H9 (cell line): ENCODE results near the gene KIF18A. TPM values are rescaled to one million over a fixed set of nuclear protein-coding genes. Genes with fewer than 3 reads are reported as not detected.

Experiments
- DNase-seq: peaks from one replicate; pipeline ENCODE4 v3.0.0-alpha.2; 2017
- H2AFZ ChIP-seq: one replicate; pipeline ENCODE4 v1.6.1; 2013; ENCODE audit warnings: mild to moderate bottlenecking, low read length, control low read depth, moderate library complexity
- H2AK5ac ChIP-seq: 2 replicates; pipeline ENCODE4 v1.6.1; 2013; ENCODE audit warnings: low read length, control low read depth, mixed read lengths; ENCODE audit not compliant: insufficient read length
- H2BK120ac ChIP-seq: one replicate; pipeline ENCODE4 v1.6.1; 2013; ENCODE audit warnings: low read depth, mild to moderate bottlenecking, low read length, control low read depth, inconsistent platforms; ENCODE audit not compliant: poor library complexity, severe bottlenecking
- H2BK12ac ChIP-seq: 2 replicates; pipeline ENCODE4 v1.6.1; 2013; ENCODE audit warnings: low read length, control low read depth, mixed read lengths, low read depth; ENCODE audit not compliant: insufficient read length
- H2BK15ac ChIP-seq: 2 replicates; pipeline ENCODE4 v1.6.1; 2013; ENCODE audit warnings: low read depth, low read length, control low read depth
- H2BK20ac ChIP-seq: one replicate; pipeline ENCODE4 v1.6.1; 2013; ENCODE audit warnings: low read depth, mild to moderate bottlenecking, low read length, control low read depth, inconsistent platforms; ENCODE audit not compliant: poor library complexity, severe bottlenecking
- H2BK5ac ChIP-seq: 2 replicates; pipeline ENCODE4 v1.6.1; 2013; ENCODE audit warnings: low read length, control low read depth, mixed read lengths; ENCODE audit not compliant: insufficient read length
- H3K14ac ChIP-seq: 2 replicates; pipeline ENCODE4 v1.6.1; 2013; ENCODE audit warnings: low read length, control low read depth; ENCODE audit not compliant: insufficient read depth
- H3K18ac ChIP-seq: 2 replicates; pipeline ENCODE4 v1.6.1; 2013; ENCODE audit warnings: low read depth, mild to moderate bottlenecking, mixed read lengths, low read length, control low read depth; ENCODE audit not compliant: insufficient read length
- H3K23ac ChIP-seq: 2 replicates; pipeline ENCODE4 v1.6.1; 2013; ENCODE audit warnings: low read length, control low read depth, mixed read lengths, low read depth; ENCODE audit not compliant: insufficient read length
- H3K23me2 ChIP-seq: 2 replicates; pipeline ENCODE4 v1.6.1; 2013; ENCODE audit warnings: low read depth, mild to moderate bottlenecking, mixed read lengths, low read length, control low read depth; ENCODE audit not compliant: insufficient read length, poor library complexity, severe bottlenecking
- H3K27ac ChIP-seq: 2 replicates; pipeline ENCODE4 v1.5.1; 2013; ENCODE audit warnings: low read length, control low read depth, mixed read lengths, low read depth; ENCODE audit not compliant: insufficient read length
- H3K27me3 ChIP-seq: 2 replicates; pipeline ENCODE4 v1.6.1; 2013; ENCODE audit warnings: low read length, control low read depth, inconsistent platforms; ENCODE audit not compliant: insufficient read depth
- H3K4ac ChIP-seq: 2 replicates; pipeline ENCODE4 v1.6.1; 2013; ENCODE audit warnings: low read depth, mild to moderate bottlenecking, control low read depth, inconsistent platforms, low read length, moderate library complexity
- H3K4me1 ChIP-seq: 2 replicates; pipeline ENCODE4 v1.6.1; 2013; ENCODE audit warnings: low read length, control low read depth, inconsistent platforms; ENCODE audit not compliant: insufficient read depth
- H3K4me2 ChIP-seq: 2 replicates; pipeline ENCODE4 v1.6.1; 2013; ENCODE audit warnings: low read length, control low read depth, mixed read lengths; ENCODE audit not compliant: insufficient read length, insufficient read depth
- H3K56ac ChIP-seq: 2 replicates; pipeline ENCODE4 v1.6.1; 2013; ENCODE audit warnings: low read depth, mild to moderate bottlenecking, mixed read lengths, low read length, control low read depth; ENCODE audit not compliant: insufficient read length
- H3K79me1 ChIP-seq: 2 replicates; pipeline ENCODE4 v1.6.1; 2013; ENCODE audit warnings: low read depth, mild to moderate bottlenecking, moderate library complexity, low read length, control low read depth, inconsistent platforms; ENCODE audit not compliant: insufficient read depth, poor library complexity, severe bottlenecking
- H3K79me2 ChIP-seq: 2 replicates; pipeline ENCODE4 v1.6.1; 2013; ENCODE audit warnings: low read length, control low read depth, inconsistent platforms; ENCODE audit not compliant: insufficient read depth
- H3K9ac ChIP-seq: 2 replicates; pipeline ENCODE4 v1.6.1; 2013; ENCODE audit warnings: low read length, control low read depth, mixed read lengths; ENCODE audit not compliant: insufficient read length; ENCODE audit errors: extremely low read depth
- H3K9me3 ChIP-seq: one replicate; pipeline ENCODE4 v1.6.1; 2013; ENCODE audit warnings: low read depth, low read length, inconsistent platforms; ENCODE audit not compliant: control insufficient read depth
- H3T11ph ChIP-seq: one replicate; pipeline ENCODE4 v1.6.1; 2013; ENCODE audit warnings: mild to moderate bottlenecking, low read length, control low read depth, inconsistent platforms
- H4K20me1 ChIP-seq: one replicate; pipeline ENCODE4 v1.6.1; 2013; ENCODE audit not compliant: control insufficient read depth, insufficient read length, insufficient read depth
- H4K5ac ChIP-seq: 2 replicates; pipeline ENCODE4 v1.6.1; 2013; ENCODE audit warnings: low read depth, mild to moderate bottlenecking, mixed read lengths, low read length, control low read depth; ENCODE audit not compliant: insufficient read length
- H4K8ac ChIP-seq: replicated peaks from 2 replicates; pipeline ENCODE4 v1.6.1; 2013; ENCODE audit warnings: low read length, control low read depth, mixed read lengths, low read depth; ENCODE audit not compliant: insufficient read length
- H4K91ac ChIP-seq: 2 replicates; pipeline ENCODE4 v1.6.1; 2013; ENCODE audit warnings: low read depth, mild to moderate bottlenecking, moderate library complexity, mixed read lengths, low read length, control low read depth; ENCODE audit not compliant: insufficient read length
- H3K27ac Mint-ChIP-seq, 3 experiments: 2 replicates in 2 of 3; 3 replicates in 1 of 3; pipeline ENCODE4 v1.8.0; 2020 to 2021; ENCODE audit warnings: mixed read lengths in 3 of 3, mild to moderate bottlenecking in 1 of 3, moderate library complexity in 1 of 3
- H3K27me3 Mint-ChIP-seq: 2 replicates; pipeline ENCODE4 v1.8.0; 2021; ENCODE audit warnings: low read depth, mild to moderate bottlenecking, moderate library complexity, mixed read lengths
- H3K36me3 Mint-ChIP-seq, 3 experiments: 2 replicates in 2 of 3; 3 replicates in 1 of 3; pipeline ENCODE4 v1.8.0; 2020 to 2021; ENCODE audit warnings: low read depth in 3 of 3, mixed read lengths in 3 of 3; ENCODE audit not compliant: insufficient read depth in 1 of 3
- H3K4me1 Mint-ChIP-seq, 2 experiments: 2 replicates each; pipeline ENCODE4 v1.8.0; 2020; ENCODE audit warnings: mixed read lengths in 2 of 2
- H3K4me3 Mint-ChIP-seq, 2 experiments: 2 replicates in 1 of 2; 3 replicates in 1 of 2; pipeline ENCODE4 v1.8.0; 2020 to 2021; ENCODE audit warnings: mild to moderate bottlenecking in 2 of 2, mixed read lengths in 2 of 2, moderate library complexity in 1 of 2
- H3K9me3 Mint-ChIP-seq, 2 experiments: 2 replicates in 1 of 2; 3 replicates in 1 of 2; pipeline ENCODE4 v1.8.0; 2020; ENCODE audit warnings: mild to moderate bottlenecking in 2 of 2, mixed read lengths in 2 of 2, moderate library complexity in 1 of 2
- WGBS: extraction: QIAGEN DNeasy Blood & Tissue Kit; methylation state at CpG from one replicate; pipeline ENCODE4 v1.1.7; 2013; ENCODE audit warnings: missing lambda C conversion rate, low lambda C conversion rate, mixed read lengths; ENCODE audit not compliant: insufficient read length; ENCODE audit errors: extremely low coverage; 5-methylcytosine and 5-hydroxymethylcytosine counted together
- total RNA-seq: library from RNA; stranded (reverse); gene quantifications from 2 replicates; pipeline ENCODE4 v1.2.1, GENCODE V29; 2021
- TF ChIP-seq, protein P1 (sequence below): fragments of 200-600 bp; sonication (generic); conservative IDR thresholded peaks from 3 replicates; pipeline ENCODE4 v1.8.0; 2021; ENCODE audit warnings: antibody characterized with exemption, mild to moderate bottlenecking

The KIF18A gene
- total RNA-seq, 1 experiment from 2014 or later: 25.9 TPM

DNA sequence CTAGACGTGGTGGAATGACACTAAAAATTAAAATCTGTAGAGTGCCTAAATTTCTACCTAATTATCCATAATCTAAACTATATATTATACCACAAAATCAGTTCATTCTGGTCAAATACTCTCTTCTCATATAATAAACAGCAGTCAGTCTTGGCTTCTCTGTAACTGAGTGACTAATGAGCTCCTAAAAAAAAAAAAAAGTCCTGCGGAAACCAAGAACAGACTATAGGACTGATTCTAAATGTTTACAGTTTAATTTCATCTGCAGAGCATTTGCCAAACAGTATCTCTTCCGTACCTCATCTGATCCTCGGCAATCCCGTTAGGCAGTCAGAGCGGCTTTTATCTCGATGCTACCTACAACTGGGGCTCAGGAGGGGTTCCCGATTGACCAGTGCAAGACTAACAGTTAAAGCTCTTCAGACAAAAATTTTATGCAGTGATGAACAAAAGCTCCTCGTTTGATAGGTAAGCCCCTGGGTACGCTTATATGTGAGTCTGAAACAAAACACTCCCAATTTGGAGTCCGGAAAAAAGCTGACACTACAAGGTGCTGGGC is 686 bp downstream of the KIF18A start:
- Mint-ChIP-seq H3K4me1 (peaks cover 35 to 40% of the 10 kb centered on the region in 2 experiments), H3K9me3 (no peaks in the 10 kb centered on the region), H3K27me3 (no peaks in the 10 kb centered on the region), H3K36me3 (no peaks in the 10 kb centered on the region; a peak in 1 of 7 replicates), H3K4me3 (peak overlapping the region; percentile 97 to 99), H3K27ac (peak overlapping the region; percentile 99 to 100 (median 99))
- Histone ChIP-seq H3K9me3 (no peaks in the 10 kb centered on the region), H2BK120ac (no peak overlapping the region), H3K4me1 (no peaks in the 10 kb centered on the region), H4K20me1 (no peaks in the 10 kb centered on the region), H3K79me2 (peaks cover 6% of the 10 kb centered on the region; the same call in 1 of the 2 replicates), H3K27ac (no peak overlapping the region), H3K56ac (no peak overlapping the region), H4K8ac (no peak overlapping the region), H2AFZ (no peak overlapping the region), H3K23me2 (peaks cover 7% of the 10 kb centered on the region), H3K18ac (peak overlapping the region; percentile 84), H3K9ac (peak overlapping the region; percentile 83), H2BK5ac (no peak overlapping the region), H4K91ac (no peak overlapping the region), H3K4me2 (peak overlapping the region; percentile 77), H2BK20ac (no peak overlapping the region), H3K14ac (peak overlapping the region; percentile 72; the same call in 1 of the 2 replicates), H3K23ac (no peak overlapping the region), H4K5ac (no peak overlapping the region), H3K79me1 (peaks cover 3% of the 10 kb centered on the region), H2AK5ac (no peak overlapping the region), H3K27me3 (no peaks in the 10 kb centered on the region), H2BK12ac (no peak overlapping the region), H2BK15ac (no peak overlapping the region), H3K4ac (no peak overlapping the region; the same call in 1 of the 2 replicates), H3T11ph (no peak overlapping the region)
- no CpG with 5 or more reads among the region's 11 CpGs for WGBS
- no peak for DNase-seq
- TF ChIP-seq, protein P1, sequence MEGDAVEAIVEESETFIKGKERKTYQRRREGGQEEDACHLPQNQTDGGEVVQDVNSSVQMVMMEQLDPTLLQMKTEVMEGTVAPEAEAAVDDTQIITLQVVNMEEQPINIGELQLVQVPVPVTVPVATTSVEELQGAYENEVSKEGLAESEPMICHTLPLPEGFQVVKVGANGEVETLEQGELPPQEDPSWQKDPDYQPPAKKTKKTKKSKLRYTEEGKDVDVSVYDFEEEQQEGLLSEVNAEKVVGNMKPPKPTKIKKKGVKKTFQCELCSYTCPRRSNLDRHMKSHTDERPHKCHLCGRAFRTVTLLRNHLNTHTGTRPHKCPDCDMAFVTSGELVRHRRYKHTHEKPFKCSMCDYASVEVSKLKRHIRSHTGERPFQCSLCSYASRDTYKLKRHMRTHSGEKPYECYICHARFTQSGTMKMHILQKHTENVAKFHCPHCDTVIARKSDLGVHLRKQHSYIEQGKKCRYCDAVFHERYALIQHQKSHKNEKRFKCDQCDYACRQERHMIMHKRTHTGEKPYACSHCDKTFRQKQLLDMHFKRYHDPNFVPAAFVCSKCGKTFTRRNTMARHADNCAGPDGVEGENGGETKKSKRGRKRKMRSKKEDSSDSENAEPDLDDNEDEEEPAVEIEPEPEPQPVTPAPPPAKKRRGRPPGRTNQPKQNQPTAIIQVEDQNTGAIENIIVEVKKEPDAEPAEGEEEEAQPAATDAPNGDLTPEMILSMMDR: no peak
